ENCODE data around the gene UBD.

The UBD gene

GRCh38 chr6:29509239-29509638 lies 50.3 kb downstream of the UBD start:
- H3K27ac ChIP-seq (ENCODE audit: low read length): no peak overlapping the region
- no peak for DNase-seq (ENCODE audit: low read depth, low spot score)
- WGBS (ENCODE audit: insufficient coverage, insufficient read length): no CpG with 5 or more reads among the region's 6 CpGs
- no peaks in the 10 kb centered on the region for H3K9me3 ChIP-seq (ENCODE audit: control insufficient read depth, insufficient read depth, low read length)
- H3K4me3 ChIP-seq (ENCODE audit: low read length): no peak overlapping the region
- peaks cover 1% of the 10 kb centered on the region; the same call in 1 of the 2 replicates for H3K4me1 ChIP-seq (ENCODE audit: control insufficient read depth, insufficient read depth, low read length)
- H3K27me3 ChIP-seq (ENCODE audit: control insufficient read depth, insufficient read depth, low read length): no peaks in the 10 kb centered on the region
- H3K36me3 ChIP-seq (ENCODE audit: control insufficient read depth, insufficient read depth, low read length): no peaks in the 10 kb centered on the region

DNA sequence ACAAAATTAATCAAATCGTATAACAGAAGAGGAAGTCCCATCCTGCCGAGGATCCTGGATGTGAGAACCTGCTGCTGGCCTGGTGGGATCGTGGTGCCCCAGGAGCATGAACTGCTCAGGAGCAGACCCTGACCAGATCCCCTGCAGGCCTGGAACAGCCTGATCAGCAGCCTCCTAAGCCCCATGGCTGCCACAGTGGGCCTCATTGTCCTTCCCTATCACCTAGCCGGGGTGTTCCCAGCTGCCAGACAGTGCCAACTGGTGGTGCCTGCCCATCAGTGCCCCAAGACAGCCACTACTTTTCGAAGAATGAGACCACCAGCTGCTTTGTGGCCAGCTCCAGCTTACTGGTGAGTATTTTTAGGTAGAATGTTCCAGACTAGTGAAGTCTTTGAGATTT lies 52.2 kb downstream of the UBD start:
- Histone ChIP-seq H3K4me1 (ENCODE audit: control insufficient read depth, insufficient read depth, low read length) (peaks cover 1% of the 10 kb centered on the region; the same call in 1 of the 2 replicates), H3K9me3 (ENCODE audit: control insufficient read depth, insufficient read depth, low read length) (no peaks in the 10 kb centered on the region)

GRCh38 chr6:29506446-29507067 lies 53.0 kb downstream of the UBD start:
- peaks cover 1% of the 10 kb centered on the region; the same call in 1 of the 2 replicates for H3K4me1 ChIP-seq (ENCODE audit: control insufficient read depth, insufficient read depth, low read length)
- no peak for DNase-seq (ENCODE audit: low read depth, low spot score)
- H3K36me3 ChIP-seq (ENCODE audit: control insufficient read depth, insufficient read depth, low read length): no peaks in the 10 kb centered on the region
- no CpG with 5 or more reads among the region's 11 CpGs for WGBS (ENCODE audit: insufficient coverage, insufficient read length)
- no peak overlapping the region for H3K27ac ChIP-seq (ENCODE audit: low read length)
- H3K4me3 ChIP-seq (ENCODE audit: low read length): no peak overlapping the region
- no peaks in the 10 kb centered on the region for H3K9me3 ChIP-seq (ENCODE audit: control insufficient read depth, insufficient read depth, low read length)
- H3K27me3 ChIP-seq (ENCODE audit: control insufficient read depth, insufficient read depth, low read length): no peaks in the 10 kb centered on the region

More for the DNA sequence above, 52.2 kb downstream of the UBD start:
- Histone ChIP-seq H3K4me3 (ENCODE audit: low read length) (no peak overlapping the region), H3K27ac (ENCODE audit: low read length) (no peak overlapping the region), H3K36me3 (ENCODE audit: control insufficient read depth, insufficient read depth, low read length) (no peaks in the 10 kb centered on the region), H3K27me3 (ENCODE audit: control insufficient read depth, insufficient read depth, low read length) (no peaks in the 10 kb centered on the region)
- no peak for DNase-seq (ENCODE audit: low read depth, low spot score)
- no CpG with 5 or more reads among the region's 5 CpGs for WGBS (ENCODE audit: insufficient coverage, insufficient read length)

DNA sequence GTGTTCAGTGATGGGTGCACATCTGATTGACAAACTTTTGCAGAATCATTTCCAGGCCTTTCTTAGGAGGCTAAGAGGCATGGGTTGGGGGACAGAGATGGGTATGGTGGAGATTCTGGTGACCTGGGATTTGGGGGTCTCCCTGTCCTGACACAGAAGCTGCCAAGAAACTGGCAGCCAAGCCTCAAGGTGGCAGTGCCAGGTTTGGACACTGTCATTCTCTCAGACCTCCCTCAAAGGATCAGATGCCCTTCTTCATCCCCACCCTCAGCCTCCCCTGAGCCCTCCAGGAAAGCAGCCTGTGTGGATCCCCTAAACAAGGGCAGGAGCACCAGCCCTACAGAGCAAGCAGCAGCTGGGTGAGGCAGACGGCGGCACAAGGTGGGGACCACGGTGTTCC lies 53.7 kb downstream of the UBD start:
- Histone ChIP-seq H3K27ac (ENCODE audit: low read length) (no peak overlapping the region), H3K36me3 (ENCODE audit: control insufficient read depth, insufficient read depth, low read length) (no peaks in the 10 kb centered on the region), H3K4me3 (ENCODE audit: low read length) (no peak overlapping the region), H3K9me3 (ENCODE audit: control insufficient read depth, insufficient read depth, low read length) (no peaks in the 10 kb centered on the region), H3K4me1 (ENCODE audit: control insufficient read depth, insufficient read depth, low read length) (peaks cover 1% of the 10 kb centered on the region; the same call in 1 of the 2 replicates), H3K27me3 (ENCODE audit: control insufficient read depth, insufficient read depth, low read length) (no peaks in the 10 kb centered on the region)
- no peak for DNase-seq (ENCODE audit: low read depth, low spot score)
- no CpG with 5 or more reads among the region's 3 CpGs for WGBS (ENCODE audit: insufficient coverage, insufficient read length)
